Stimulated activated CD4-positive, alpha-beta T cell treated with anti-CD3 and anti-CD28 coated beads, Interleukin-12 subunit alpha, Interleukin-12 subunit beta, amount 100 ng/mL, for 24 hours (primary cell): ENCODE results near the gene ANK2.

Experiments
- DNase-seq, 2 experiments: peaks; one replicate each; pipeline ENCODE4 v3.0.0-alpha.2; 2020; ENCODE audit warnings: low read depth in 2 of 2

Gene ANK2

GRCh38 chr4:113094331-113094730, 44.9 kb downstream of the ANK2 start:
- no peak for DNase-seq

GRCh38 chr4:113094802-113095201, 45.3 kb downstream of the ANK2 start:
- DNase-seq, result no peak

GRCh38 chr4:113101669-113102068, 52.2 kb downstream of the ANK2 start:
- no peak for DNase-seq

DNA sequence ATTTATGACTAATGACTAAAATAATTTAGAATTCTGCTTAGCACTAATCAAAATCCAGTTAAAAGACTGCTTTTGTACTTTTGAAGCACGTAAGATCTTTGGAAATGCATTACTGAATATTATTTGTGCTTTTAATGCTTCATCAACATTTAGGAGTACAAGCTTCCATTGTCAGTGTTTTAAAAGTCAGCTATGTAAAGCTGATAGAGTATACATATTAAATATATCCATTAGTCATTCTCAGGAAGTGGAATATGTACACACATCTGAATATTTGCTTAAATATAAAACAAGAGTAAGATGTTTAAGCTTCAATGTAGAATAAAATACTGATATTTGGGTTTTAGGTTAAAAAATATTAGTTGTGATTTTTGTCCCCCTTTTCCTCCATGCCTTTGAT, 54.1 kb downstream of the ANK2 start:
- no peak for DNase-seq

DNA sequence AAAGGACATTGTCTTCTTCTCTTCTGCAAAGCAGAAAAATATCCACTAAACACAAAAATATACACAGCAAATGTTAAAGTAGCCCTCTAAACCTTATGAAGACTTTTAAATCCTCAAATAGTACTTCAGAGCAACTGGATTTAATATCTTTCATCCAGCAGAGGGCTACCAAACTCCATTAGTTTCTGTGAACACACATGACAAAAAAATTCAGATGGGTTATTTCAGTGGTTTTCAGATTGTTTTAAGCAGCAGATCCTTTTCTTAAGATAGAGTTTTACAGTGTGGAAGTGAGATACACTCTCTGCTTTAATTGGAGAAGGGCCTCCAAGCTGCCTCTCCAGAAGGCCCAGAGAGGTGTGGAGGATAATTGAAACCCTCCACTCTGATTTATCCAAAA, 56.7 kb downstream of the ANK2 start:
- DNase-seq, result no peak

GRCh38 chr4:113109106-113109718, 59.8 kb downstream of the ANK2 start:
- no peak for DNase-seq

- DNase-seq, result no peak
Observed at GRCh38 chr4:113112338-113112978, 63.0 kb downstream of the ANK2 start.

DNA sequence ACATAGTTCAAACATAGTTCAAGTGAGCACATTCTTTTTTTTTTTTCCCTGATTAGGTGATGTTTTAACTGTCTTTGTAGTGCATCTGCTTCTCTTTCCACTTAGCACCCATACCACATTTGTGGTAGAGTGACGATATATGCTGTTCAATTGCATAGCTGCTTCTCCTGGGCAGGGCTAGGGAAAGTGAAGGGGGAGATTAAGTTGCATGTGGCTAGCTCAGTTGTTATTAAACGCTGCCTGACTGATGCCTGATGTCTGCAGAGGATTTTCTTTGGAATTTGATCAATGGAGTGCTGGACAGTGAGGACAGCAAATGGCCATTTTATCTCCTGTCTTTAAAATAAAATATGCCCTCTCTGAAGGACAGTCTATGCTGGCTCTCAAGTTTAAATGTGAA, 63.7 kb downstream of the ANK2 start:
- DNase-seq, result no peak

GRCh38 chr4:113114884-113115283, 65.4 kb downstream of the ANK2 start:
- no peak for DNase-seq

GRCh38 chr4:113116414-113117357, 67.2 kb downstream of the ANK2 start:
- no peak for DNase-seq

GRCh38 chr4:113117358-113117702, 67.9 kb downstream of the ANK2 start:
- DNase-seq, result no peak

GRCh38 chr4:113122066-113122465, 72.6 kb downstream of the ANK2 start:
- no peak for DNase-seq

DNA sequence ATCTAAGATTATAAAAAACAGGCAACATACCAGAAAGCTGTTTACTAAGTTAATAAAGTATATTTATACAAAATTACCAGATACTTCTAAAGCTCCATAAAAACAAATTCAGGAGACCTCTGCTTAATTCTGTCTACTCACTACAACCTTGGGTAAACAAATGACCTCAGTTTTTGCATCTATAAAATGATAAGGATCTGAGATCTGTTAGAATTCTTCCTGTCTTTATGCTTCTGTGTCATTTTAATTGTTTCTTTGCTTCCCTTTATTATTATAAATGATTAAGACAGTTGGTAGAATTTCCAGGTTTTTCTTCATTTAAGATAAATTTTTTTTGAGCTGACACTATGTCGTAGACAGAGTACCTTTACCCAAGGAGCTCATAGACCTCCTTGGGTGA, 76.0 kb downstream of the ANK2 start:
- DNase-seq, result no peak

DNA sequence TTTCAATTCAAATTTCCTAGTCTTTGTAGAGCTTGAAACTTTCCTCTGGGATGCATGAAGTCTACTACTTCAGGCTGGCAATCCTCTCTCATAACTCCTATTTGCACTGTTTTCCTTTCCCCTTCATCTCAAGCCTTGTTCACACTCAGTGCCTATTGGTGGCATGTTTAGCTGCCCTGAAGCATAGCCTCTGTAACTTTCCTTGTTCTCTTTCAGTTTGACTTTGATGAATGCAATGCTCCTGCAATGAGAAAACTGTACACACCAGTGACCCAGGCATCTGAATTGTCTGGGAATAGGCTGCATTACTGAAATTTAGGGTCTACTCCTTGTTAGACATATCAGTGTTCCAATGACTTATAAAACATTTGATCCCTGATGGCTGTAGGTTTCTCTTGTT, 81.7 kb downstream of the ANK2 start:
- DNase-seq, result no peak

DNA sequence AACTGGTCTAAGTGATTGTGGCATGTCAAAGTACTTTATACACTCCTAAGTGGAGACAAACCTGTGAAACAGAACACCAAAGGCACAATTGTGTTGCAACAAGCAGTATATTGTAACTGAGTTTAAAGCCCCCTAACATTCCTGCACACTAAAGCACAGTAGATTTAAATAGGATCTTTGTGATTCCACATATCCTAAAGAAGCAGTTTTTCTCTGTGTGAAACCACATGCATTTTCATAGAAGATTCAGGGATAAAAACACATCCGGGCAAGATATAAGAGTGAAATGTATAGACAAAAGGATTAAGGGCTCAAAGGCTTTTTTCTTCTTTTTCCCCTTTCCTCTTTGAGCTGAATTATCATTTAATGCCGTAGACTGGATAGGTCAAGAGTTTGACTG, 82.2 kb downstream of the ANK2 start:
- DNase-seq, result no peak

DNA sequence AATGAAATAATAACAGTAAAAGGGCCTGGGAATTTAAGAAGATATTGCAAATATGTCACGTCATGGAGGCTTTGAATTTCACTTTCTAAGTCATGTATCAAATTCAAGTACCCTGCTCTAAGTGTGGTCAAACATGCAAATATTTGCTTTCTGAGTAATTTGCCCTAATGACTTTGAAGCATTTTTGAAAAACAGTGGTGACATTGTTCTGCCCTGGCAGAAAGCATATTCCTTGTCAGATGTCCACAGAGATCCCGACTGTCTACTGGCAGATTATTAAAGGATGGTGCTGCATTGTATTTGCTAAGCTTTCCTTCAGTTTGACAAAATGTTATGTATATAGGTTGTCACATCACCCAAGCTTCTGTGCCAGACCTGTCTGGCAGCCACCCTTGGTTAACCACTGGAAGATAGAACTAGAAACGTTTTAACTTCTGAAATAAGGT, 92.5 kb downstream of the ANK2 start:
- no peak for DNase-seq

GRCh38 chr4:113142351-113142750, 92.9 kb downstream of the ANK2 start:
- no peak for DNase-seq

GRCh38 chr4:113144091-113144490, 94.6 kb downstream of the ANK2 start:
- DNase-seq, result no peak

DNA sequence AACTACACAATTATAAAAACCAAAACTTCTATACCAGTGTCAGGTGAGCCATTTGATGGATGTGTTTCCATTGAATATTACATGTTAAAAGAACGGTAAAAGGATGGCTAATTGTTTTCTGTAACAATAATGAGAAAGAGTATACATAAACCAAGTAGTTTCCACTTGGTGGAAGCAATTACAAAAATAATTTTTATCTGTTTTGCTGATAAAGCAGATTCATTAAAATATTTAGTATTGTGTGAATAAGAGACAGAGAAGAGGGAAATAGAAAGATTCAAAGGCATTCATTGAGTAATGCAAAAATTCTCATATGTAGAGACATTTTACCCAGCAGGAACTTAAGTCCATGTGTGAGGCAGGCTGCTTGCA, 95.7 kb downstream of the ANK2 start:
- DNase-seq, result no peak

GRCh38 chr4:113145519-113146291, 96.3 kb downstream of the ANK2 start:
- no peak for DNase-seq

GRCh38 chr4:113146876-113147358, 97.5 kb downstream of the ANK2 start:
- no peak for DNase-seq
